D721Med (cell line): ENCODE measurements around the gene FOXO3.

Source experiments
- DNase-seq: peaks from one replicate; pipeline ENCODE4 v3.0.0; 2011; ENCODE audit warnings: low spot score; ENCODE audit not compliant: insufficient read length
- FAIRE-seq: peaks from 2 replicates; lab custom pipeline; 2011; peaks lifted over from hg19 to GRCh38; lab: Jason Lieb, UNC
- TF ChIP-seq, protein P1 (sequence below): IDR thresholded peaks from 2 replicates; pipeline ENCODE4 v1.5.1; 2012; ENCODE audit warnings: mild to moderate bottlenecking, control low read depth; ENCODE audit not compliant: insufficient read depth; ENCODE audit errors: missing control alignments

The FOXO3 gene

DNA sequence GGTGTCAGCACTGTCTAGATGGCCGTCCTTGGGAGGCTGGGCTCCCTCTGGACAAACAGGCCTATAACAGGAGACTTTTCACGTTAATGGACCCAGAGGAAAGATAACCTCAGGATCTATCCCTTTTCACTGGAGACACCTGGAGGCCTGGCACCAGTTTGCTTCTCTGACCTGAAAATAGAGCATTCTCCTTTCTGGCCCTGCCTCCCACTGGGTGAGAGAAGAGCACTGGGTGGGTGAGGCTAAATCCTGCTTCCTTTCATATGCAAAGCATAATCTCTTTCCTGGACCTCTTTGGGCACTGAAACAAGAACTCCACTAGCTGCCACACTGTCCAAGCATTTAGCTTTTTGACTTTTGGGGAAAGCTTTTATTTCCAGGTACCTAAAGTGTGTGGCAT lies 78.3 kb downstream of the FOXO3 start:
- FAIRE-seq, result no peak
- TF ChIP-seq, protein P1, sequence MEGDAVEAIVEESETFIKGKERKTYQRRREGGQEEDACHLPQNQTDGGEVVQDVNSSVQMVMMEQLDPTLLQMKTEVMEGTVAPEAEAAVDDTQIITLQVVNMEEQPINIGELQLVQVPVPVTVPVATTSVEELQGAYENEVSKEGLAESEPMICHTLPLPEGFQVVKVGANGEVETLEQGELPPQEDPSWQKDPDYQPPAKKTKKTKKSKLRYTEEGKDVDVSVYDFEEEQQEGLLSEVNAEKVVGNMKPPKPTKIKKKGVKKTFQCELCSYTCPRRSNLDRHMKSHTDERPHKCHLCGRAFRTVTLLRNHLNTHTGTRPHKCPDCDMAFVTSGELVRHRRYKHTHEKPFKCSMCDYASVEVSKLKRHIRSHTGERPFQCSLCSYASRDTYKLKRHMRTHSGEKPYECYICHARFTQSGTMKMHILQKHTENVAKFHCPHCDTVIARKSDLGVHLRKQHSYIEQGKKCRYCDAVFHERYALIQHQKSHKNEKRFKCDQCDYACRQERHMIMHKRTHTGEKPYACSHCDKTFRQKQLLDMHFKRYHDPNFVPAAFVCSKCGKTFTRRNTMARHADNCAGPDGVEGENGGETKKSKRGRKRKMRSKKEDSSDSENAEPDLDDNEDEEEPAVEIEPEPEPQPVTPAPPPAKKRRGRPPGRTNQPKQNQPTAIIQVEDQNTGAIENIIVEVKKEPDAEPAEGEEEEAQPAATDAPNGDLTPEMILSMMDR, result no peak
- no peak for DNase-seq

GRCh38 chr6:108640104-108640503 lies 79.4 kb downstream of the FOXO3 start:
- TF ChIP-seq, protein P1, result no peak
- no peak for DNase-seq
- FAIRE-seq, result no peak

DNA sequence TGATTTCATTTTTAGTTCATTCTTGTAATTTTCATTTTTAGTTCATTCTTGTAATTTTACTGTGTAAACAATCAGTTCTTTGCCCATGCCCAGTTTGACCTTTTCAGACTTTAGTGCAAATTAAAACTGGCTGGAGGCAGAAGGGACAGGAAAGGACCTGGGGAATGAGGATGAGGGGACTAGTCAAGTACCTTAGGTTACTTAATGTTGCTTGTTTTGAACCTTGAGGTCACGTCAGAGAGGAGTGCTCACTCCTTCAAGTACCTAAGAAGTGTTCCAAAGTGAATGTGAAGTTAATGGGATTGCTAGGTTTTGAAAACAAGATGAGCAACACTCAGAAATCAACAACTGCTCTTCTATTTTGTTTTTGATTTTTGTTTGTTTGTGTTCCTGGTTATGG lies 82.5 kb downstream of the FOXO3 start:
- no peak for FAIRE-seq
- DNase-seq, result no peak
- TF ChIP-seq, protein P1, result no peak

GRCh38 chr6:108644252-108644651 lies 83.5 kb downstream of the FOXO3 start:
- DNase-seq, result no peak
- FAIRE-seq, result no peak
- TF ChIP-seq, protein P1, result no peak

DNA sequence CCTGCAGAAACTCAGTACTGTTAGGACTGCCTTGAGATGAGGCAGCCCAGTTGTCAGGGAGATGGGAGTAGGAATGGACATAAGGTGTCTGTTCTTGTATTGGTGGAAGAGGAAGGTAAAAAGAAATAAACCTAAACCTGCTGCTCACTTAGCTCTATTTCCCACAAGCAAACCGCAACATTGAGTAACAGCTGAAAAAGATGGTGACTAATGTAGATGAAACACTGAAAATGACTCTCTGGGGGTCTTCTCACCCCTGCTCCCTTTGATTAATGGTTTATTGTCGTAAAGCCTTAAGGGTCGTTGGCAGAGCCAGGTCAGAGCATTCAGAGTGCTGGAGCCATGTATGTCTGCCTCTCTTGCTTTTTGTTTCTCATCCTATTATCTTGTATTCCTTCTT lies 87.5 kb downstream of the FOXO3 start:
- DNase-seq (no peak), FAIRE-seq (no peak)
- TF ChIP-seq, protein P1, result no peak

DNA sequence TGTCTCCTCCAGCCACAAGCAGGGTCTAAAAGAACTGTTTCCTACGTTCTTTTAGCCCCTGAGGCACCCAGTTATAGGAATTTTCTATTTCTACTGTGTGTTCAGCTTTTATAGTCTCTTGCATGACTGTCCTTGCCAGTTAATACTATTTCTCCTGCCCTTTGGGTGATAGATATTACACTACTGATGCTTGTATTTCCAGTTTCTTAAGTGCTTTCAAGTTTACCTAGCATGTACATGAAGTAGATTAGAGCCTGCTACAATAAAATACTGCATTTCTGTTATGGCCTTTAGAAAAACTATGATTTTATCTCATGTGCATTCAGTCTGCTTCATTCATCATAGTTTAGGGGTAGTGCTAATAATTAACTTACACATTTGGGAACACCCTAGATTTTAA lies 89.6 kb downstream of the FOXO3 start:
- no peak for DNase-seq
- TF ChIP-seq, protein P1, result no peak
- FAIRE-seq, result no peak

GRCh38 chr6:108650781-108651180 lies 90.1 kb downstream of the FOXO3 start:
- no peak for DNase-seq
- TF ChIP-seq, protein P1, result no peak
- no peak for FAIRE-seq
